ENCODE results near the gene PTPN1. TPM values are rescaled to one million over a fixed set of nuclear protein-coding genes. Genes with fewer than 3 reads are reported as not detected.

The PTPN1 gene
- total and polyA plus RNA-seq, 2 of the 13 experiments (the other 11 are each of a cell fraction or from before 2014, with no cell fraction given) = 17.7 to 37.2 TPM

DNA sequence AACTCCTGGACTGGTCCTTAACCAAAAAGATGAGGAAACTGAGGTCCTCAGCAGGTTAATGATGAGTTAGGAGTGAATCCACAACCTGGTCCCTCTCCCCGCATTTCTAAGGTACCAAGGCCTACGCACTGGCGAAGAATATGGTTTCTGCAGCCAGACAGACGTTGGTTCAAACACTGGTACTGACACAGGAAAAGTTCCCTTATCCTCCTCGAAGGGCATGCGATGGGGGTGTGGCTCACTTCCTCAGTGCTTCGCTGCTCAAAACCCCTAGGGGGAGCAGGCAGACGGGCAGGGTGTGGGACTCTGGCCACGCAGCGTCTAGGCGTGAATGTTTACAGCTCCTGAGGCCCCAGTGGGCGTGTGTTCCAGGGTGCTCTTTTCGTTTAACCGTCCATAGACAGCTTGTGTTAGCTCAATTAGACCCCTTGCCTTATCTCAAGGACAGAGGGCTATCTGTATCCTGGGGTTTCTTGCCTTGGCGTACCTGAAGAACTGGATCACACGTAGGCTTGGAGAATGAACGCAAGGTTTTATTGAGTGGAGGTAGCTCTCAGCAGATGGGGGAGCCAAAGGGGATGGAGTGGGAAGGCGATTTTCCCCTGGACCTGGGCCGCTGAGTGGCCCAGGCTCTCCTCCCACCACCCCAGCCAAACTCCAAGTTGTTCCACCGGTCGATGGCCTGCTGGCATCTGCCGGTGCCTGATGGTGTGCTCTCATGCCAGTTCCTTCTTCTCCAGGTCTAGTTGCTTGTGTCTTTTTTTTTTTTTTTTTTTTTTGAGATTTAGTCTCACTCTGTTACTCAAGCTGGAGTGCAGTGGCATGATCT, 31.8 kb upstream of the PTPN1 start (continued):
- TF ChIP-seq, protein P1, sequence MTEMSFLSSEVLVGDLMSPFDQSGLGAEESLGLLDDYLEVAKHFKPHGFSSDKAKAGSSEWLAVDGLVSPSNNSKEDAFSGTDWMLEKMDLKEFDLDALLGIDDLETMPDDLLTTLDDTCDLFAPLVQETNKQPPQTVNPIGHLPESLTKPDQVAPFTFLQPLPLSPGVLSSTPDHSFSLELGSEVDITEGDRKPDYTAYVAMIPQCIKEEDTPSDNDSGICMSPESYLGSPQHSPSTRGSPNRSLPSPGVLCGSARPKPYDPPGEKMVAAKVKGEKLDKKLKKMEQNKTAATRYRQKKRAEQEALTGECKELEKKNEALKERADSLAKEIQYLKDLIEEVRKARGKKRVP (CRISPR knock-in tag; IDR thresholded peaks at IDR 0.05) = no peak
- no peak for TF ChIP-seq HOXA9 (CRISPR knock-in tag; IDR thresholded peaks at IDR 0.05; ENCODE audit: borderline replicate concordance)
- TF ChIP-seq, protein P2, sequence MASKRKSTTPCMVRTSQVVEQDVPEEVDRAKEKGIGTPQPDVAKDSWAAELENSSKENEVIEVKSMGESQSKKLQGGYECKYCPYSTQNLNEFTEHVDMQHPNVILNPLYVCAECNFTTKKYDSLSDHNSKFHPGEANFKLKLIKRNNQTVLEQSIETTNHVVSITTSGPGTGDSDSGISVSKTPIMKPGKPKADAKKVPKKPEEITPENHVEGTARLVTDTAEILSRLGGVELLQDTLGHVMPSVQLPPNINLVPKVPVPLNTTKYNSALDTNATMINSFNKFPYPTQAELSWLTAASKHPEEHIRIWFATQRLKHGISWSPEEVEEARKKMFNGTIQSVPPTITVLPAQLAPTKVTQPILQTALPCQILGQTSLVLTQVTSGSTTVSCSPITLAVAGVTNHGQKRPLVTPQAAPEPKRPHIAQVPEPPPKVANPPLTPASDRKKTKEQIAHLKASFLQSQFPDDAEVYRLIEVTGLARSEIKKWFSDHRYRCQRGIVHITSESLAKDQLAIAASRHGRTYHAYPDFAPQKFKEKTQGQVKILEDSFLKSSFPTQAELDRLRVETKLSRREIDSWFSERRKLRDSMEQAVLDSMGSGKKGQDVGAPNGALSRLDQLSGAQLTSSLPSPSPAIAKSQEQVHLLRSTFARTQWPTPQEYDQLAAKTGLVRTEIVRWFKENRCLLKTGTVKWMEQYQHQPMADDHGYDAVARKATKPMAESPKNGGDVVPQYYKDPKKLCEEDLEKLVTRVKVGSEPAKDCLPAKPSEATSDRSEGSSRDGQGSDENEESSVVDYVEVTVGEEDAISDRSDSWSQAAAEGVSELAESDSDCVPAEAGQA (IDR thresholded peaks at IDR 0.05; ENCODE audit: low read depth) = no peak; the same call in 1 of the 2 replicates
- TF ChIP-seq, protein P2 (CRISPR knock-in tag; IDR thresholded peaks at IDR 0.05; ENCODE audit: borderline replicate concordance) = no peak
- no peak for TF ChIP-seq ATM (IDR thresholded peaks at IDR 0.05; ENCODE audit: borderline replicate concordance)
- TF ChIP-seq MIER2 (CRISPR knock-in tag; IDR thresholded peaks at IDR 0.05) = peak; percentile 63; the same call in 1 of the 2 replicates
- TF ChIP-seq, protein P3, sequence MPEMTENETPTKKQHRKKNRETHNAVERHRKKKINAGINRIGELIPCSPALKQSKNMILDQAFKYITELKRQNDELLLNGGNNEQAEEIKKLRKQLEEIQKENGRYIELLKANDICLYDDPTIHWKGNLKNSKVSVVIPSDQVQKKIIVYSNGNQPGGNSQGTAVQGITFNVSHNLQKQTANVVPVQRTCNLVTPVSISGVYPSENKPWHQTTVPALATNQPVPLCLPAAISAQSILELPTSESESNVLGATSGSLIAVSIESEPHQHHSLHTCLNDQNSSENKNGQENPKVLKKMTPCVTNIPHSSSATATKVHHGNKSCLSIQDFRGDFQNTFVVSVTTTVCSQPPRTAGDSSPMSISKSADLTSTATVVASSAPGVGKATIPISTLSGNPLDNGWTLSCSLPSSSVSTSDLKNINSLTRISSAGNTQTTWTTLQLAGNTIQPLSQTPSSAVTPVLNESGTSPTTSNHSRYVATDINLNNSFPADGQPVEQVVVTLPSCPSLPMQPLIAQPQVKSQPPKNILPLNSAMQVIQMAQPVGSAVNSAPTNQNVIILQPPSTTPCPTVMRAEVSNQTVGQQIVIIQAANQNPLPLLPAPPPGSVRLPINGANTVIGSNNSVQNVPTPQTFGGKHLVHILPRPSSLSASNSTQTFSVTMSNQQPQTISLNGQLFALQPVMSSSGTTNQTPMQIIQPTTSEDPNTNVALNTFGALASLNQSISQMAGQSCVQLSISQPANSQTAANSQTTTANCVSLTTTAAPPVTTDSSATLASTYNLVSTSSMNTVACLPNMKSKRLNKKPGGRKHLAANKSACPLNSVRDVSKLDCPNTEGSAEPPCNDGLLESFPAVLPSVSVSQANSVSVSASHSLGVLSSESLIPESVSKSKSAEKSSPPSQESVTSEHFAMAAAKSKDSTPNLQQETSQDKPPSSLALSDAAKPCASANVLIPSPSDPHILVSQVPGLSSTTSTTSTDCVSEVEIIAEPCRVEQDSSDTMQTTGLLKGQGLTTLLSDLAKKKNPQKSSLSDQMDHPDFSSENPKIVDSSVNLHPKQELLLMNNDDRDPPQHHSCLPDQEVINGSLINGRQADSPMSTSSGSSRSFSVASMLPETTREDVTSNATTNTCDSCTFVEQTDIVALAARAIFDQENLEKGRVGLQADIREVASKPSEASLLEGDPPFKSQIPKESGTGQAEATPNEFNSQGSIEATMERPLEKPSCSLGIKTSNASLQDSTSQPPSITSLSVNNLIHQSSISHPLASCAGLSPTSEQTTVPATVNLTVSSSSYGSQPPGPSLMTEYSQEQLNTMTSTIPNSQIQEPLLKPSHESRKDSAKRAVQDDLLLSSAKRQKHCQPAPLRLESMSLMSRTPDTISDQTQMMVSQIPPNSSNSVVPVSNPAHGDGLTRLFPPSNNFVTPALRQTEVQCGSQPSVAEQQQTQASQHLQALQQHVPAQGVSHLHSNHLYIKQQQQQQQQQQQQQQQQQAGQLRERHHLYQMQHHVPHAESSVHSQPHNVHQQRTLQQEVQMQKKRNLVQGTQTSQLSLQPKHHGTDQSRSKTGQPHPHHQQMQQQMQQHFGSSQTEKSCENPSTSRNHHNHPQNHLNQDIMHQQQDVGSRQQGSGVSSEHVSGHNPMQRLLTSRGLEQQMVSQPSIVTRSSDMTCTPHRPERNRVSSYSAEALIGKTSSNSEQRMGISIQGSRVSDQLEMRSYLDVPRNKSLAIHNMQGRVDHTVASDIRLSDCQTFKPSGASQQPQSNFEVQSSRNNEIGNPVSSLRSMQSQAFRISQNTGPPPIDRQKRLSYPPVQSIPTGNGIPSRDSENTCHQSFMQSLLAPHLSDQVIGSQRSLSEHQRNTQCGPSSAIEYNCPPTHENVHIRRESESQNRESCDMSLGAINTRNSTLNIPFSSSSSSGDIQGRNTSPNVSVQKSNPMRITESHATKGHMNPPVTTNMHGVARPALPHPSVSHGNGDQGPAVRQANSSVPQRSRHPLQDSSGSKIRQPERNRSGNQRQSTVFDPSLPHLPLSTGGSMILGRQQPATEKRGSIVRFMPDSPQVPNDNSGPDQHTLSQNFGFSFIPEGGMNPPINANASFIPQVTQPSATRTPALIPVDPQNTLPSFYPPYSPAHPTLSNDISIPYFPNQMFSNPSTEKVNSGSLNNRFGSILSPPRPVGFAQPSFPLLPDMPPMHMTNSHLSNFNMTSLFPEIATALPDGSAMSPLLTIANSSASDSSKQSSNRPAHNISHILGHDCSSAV (CRISPR knock-in tag; IDR thresholded peaks at IDR 0.05; ENCODE audit: borderline replicate concordance) = no peak
- TF ChIP-seq ZNF337 (CRISPR knock-in tag; IDR thresholded peaks at IDR 0.05; ENCODE audit: borderline replicate concordance, low read depth) = no peak
- TF ChIP-seq KLF9 (CRISPR knock-in tag; IDR thresholded peaks at IDR 0.05; ENCODE audit: low read depth) = peak; percentile 98
- TF ChIP-seq, protein P4, sequence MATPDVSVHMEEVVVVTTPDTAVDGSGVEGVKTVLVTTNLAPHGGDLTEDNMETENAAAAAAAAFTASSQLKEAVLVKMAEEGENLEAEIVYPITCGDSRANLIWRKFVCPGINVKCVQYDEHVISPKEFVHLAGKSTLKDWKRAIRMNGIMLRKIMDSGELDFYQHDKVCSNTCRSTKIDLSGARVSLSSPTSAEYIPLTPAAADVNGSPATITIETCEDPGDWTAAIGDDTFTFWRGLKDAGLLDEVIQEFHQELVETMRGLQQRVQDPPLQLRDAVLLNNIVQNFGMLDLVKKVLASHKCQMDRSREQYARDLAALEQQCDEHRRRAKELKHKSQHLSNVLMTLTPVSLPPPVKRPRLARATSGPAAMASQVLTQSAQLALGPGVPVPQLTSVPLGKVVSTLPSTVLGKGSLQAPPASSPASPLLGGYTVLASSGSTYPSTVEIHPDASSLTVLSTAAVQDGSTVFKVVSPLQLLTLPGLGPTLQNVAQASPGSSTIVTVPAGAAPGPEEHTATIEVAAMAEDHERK (CRISPR knock-in tag; IDR thresholded peaks at IDR 0.05; ENCODE audit: low read depth) = no peak
- TF ChIP-seq KDM2A (CRISPR knock-in tag; IDR thresholded peaks at IDR 0.05; ENCODE audit: borderline replicate concordance, low read depth) = peak; percentile 84; the same call in 1 of the 2 replicates
